ENCODE results near the gene PLPP3.

The PLPP3 gene

DNA sequence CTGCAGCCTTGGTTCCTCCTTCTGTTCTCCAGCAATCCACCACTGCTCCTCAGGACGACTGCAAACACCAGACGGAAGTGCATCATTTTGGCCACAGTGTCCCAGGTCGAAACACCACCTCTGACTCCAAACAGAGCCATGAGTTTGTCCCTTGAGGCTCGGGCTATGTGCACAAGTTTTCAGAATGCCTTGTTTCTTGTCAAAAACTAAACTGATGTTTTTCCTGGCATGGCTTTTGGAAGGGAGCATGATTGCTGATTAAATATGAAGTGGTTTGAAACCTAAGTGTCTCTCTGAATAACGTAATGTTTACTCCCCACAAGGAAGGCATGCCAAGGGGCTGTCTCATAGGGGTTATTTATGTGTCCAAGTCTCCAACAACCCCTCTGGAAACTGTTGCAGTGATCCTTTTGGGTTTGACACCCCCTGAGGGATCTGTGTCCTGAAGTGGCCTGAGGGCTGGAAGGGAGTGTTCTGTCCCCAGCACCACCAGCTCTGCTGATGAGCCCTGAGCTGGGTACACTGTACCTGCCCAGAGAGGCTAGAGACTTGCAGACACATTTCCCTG is 132.7 kb downstream of the PLPP3 start:
- Histone ChIP-seq H3K9me3 (ENCODE audit: control insufficient read depth, insufficient read depth, low read depth, low read length) (no peaks in the 10 kb centered on the region), H3K4me1 (ENCODE audit: control insufficient read depth, insufficient read depth, low read length) (peaks cover 3% of the 10 kb centered on the region; the same call in 1 of the 2 replicates), H3K27ac (ENCODE audit: extremely low read depth, low read depth, low read length) (no peak overlapping the region), H3K36me3 (ENCODE audit: control insufficient read depth in 2 of 2, insufficient read depth in 1 of 2, low read length in 2 of 2) (no peaks in the 10 kb centered on the region), H3K4me3 (ENCODE audit: low read depth, low read length) (no peak overlapping the region)
- ChIA-PET CTCF (no interaction called here), POLR2A (no interaction called here)
- TF ChIP-seq OVOL3 (tag by site-specific recombination; IDR thresholded peaks at IDR 0.05) (no peak), ZNF548 (tag by site-specific recombination; IDR thresholded peaks at IDR 0.05) (no peak), ZNF785 (tag by site-specific recombination; IDR thresholded peaks at IDR 0.05) (no peak), YY2 (tag by site-specific recombination; IDR thresholded peaks at IDR 0.05) (no peak), ZNF362 (tag by site-specific recombination; IDR thresholded peaks at IDR 0.05) (no peak), TCF7L2 (IDR thresholded peaks at IDR 0.05; ENCODE audit: borderline replicate concordance, low read depth, low read length) (no peak), ZNF24 (tag by site-specific recombination; IDR thresholded peaks at IDR 0.05) (peak; percentile 52; the same call in 1 of the 2 replicates), ZFP69B (tag by site-specific recombination; IDR thresholded peaks at IDR 0.05) (no peak), ZNF571 (tag by site-specific recombination; IDR thresholded peaks at IDR 0.05) (no peak), ZNF266 (tag by site-specific recombination; IDR thresholded peaks at IDR 0.05; ENCODE audit: low read depth) (no peak), ZNF76 (tag by site-specific recombination; IDR thresholded peaks at IDR 0.05; ENCODE audit: borderline replicate concordance, low read depth) (no peak), ZNF157 (tag by site-specific recombination; IDR thresholded peaks at IDR 0.05) (no peak), ZNF596 (tag by site-specific recombination; IDR thresholded peaks at IDR 0.05) (0 out of 2 replicates have a peak, but pooled peaks have one; percentile 9), ZNF768 (tag by site-specific recombination; IDR thresholded peaks at IDR 0.05) (no peak), ZNF585B (tag by site-specific recombination; IDR thresholded peaks at IDR 0.05) (no peak), ZNF132 (tag by site-specific recombination; IDR thresholded peaks at IDR 0.05; ENCODE audit: borderline replicate concordance) (no peak), ZBTB10 (tag by site-specific recombination; IDR thresholded peaks at IDR 0.05) (no peak), ZNF391 (tag by site-specific recombination; IDR thresholded peaks at IDR 0.05; ENCODE audit: borderline replicate concordance, low read depth) (no peak), ZNF660 (tag by site-specific recombination; IDR thresholded peaks at IDR 0.05) (no peak), PRDM6 (tag by site-specific recombination; IDR thresholded peaks at IDR 0.05) (peak; percentile 80), SCRT1 (tag by site-specific recombination; IDR thresholded peaks at IDR 0.05; ENCODE audit: borderline replicate concordance) (0 out of 2 replicates have a peak, but pooled peaks have one; percentile 7), IKZF3 (tag by site-specific recombination; IDR thresholded peaks at IDR 0.05) (0 out of 2 replicates have a peak, but pooled peaks have one; percentile 40), ZNF623 (tag by site-specific recombination; IDR thresholded peaks at IDR 0.05) (no peak), GLI2 (tag by site-specific recombination; IDR thresholded peaks at IDR 0.05; ENCODE audit: borderline replicate concordance, low read depth) (no peak; the same call in 1 of the 2 replicates), ZBTB48 (tag by site-specific recombination; IDR thresholded peaks at IDR 0.05) (peak; percentile 96), FEZF1 (tag by site-specific recombination; IDR thresholded peaks at IDR 0.05) (peak; percentile 70), ZNF394 (tag by site-specific recombination; IDR thresholded peaks at IDR 0.05; ENCODE audit: borderline replicate concordance) (no peak)
- TF ChIP-seq, protein P1, sequence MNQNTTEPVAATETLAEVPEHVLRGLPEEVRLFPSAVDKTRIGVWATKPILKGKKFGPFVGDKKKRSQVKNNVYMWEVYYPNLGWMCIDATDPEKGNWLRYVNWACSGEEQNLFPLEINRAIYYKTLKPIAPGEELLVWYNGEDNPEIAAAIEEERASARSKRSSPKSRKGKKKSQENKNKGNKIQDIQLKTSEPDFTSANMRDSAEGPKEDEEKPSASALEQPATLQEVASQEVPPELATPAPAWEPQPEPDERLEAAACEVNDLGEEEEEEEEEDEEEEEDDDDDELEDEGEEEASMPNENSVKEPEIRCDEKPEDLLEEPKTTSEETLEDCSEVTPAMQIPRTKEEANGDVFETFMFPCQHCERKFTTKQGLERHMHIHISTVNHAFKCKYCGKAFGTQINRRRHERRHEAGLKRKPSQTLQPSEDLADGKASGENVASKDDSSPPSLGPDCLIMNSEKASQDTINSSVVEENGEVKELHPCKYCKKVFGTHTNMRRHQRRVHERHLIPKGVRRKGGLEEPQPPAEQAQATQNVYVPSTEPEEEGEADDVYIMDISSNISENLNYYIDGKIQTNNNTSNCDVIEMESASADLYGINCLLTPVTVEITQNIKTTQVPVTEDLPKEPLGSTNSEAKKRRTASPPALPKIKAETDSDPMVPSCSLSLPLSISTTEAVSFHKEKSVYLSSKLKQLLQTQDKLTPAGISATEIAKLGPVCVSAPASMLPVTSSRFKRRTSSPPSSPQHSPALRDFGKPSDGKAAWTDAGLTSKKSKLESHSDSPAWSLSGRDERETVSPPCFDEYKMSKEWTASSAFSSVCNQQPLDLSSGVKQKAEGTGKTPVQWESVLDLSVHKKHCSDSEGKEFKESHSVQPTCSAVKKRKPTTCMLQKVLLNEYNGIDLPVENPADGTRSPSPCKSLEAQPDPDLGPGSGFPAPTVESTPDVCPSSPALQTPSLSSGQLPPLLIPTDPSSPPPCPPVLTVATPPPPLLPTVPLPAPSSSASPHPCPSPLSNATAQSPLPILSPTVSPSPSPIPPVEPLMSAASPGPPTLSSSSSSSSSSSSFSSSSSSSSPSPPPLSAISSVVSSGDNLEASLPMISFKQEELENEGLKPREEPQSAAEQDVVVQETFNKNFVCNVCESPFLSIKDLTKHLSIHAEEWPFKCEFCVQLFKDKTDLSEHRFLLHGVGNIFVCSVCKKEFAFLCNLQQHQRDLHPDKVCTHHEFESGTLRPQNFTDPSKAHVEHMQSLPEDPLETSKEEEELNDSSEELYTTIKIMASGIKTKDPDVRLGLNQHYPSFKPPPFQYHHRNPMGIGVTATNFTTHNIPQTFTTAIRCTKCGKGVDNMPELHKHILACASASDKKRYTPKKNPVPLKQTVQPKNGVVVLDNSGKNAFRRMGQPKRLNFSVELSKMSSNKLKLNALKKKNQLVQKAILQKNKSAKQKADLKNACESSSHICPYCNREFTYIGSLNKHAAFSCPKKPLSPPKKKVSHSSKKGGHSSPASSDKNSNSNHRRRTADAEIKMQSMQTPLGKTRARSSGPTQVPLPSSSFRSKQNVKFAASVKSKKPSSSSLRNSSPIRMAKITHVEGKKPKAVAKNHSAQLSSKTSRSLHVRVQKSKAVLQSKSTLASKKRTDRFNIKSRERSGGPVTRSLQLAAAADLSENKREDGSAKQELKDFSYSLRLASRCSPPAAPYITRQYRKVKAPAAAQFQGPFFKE (tag by site-specific recombination; IDR thresholded peaks at IDR 0.05; ENCODE audit: borderline replicate concordance): no peak

Data from HEK293 (cell line).